HG03108 (cell line): Measurements from ENCODE around the gene RBKS.

ENCODE experiments used
- ATAC-seq: cut with Tn5 transposase; IDR thresholded peaks from one replicate; pipeline ENCODE4 v1.9.1; 2021; ENCODE audit warnings: moderate library complexity; ENCODE audit not compliant: unreplicated experiment

The RBKS gene

GRCh38 chr2:27738349-27739057, 151.7 kb downstream of the RBKS start:
- no peak for ATAC-seq

DNA sequence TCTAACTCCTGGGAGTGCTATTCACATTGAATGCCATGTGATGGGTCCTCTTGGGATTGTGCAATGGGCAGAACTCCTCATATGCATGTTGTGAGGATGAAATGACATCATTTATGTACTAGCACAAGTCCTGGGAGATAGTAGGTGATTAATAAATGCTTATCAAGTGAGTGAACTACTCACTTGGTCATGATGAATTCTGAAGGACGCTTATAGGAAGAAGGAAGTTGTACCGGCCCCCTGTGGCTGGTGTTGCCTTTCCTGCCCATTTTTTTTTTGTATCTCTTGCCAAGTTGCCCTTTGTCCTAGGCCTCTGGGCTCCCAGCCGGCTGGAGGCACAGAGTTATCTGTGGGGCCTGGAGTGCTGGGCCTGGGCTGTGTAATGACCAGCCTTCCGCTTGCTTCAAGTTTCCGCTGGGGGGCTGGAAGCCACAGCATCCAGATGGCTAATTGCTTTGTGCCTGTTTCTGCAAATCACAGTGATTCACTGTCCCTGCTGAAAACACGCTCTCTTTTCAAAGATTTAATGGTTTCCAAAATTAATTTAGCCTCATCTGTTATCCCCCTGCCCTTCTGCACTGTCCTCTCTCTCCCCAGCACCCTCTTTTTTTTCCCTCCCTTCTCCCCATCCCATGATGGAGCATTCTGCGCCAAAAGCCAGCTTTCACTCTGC, 152.4 kb downstream of the RBKS start:
- no peak for ATAC-seq

GRCh38 chr2:27736890-27737204, 153.3 kb downstream of the RBKS start:
- ATAC-seq, result no peak

DNA sequence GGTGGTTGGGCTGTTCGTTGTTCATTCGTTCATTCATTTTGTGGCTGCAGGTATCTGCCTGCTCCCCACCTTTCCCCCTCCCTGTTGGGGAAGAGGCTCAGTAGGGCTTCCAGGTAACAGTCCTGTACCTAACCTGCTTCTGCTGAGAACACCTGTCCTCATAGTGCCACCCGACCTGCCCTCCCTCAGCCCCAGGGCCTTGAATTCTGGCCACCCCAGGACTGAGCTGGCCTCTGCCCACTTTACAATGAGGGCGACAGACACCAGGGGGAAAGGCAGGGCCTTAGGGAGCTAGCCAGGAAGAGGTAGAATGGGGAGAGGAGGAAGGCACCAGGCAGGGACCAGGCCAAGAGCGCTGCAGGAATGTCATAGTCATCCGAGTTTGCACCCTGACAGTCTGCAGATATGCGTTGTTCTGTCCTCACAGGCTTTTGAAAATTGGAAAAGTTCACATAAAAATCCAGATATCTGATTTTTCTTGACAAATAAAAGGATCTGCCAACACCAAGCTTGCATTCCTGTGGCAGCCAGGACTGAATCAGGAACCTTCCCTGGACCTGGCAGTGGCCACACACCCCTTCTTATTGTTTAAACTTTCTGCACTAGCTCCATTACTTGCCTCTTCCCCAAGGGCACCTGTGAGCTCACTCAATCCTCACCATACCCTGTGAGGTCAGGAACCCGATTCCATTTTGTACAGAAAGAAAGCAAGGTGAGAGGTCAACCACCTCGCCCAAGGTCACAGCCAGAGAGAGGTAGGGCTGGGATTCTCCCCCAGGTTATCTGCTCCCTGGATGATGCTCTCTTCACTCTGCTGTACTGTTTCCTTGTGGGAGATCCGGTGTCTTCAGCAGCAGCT, 153.9 kb downstream of the RBKS start:
- no peak for ATAC-seq

- ATAC-seq, result no peak
These were observed 154.8 kb downstream of the RBKS start for GRCh38 chr2:27735263-27735904.

- no peak for ATAC-seq
These were observed 155.9 kb downstream of the RBKS start for GRCh38 chr2:27734305-27734704.
